Spleen (tissue), 7 donors: ENCODE measurements around the gene ATP2A1.
A peak's percentile ranks its signal among the peaks of the same experiment; 100 is the strongest.

ENCODE experiments used
- POLR2AphosphoS5 ChIP-seq, 3 donors: sonication (generic); formaldehyde crosslinking; IDR thresholded peaks; one replicate each; pipeline ENCODE4 v1.5.1; 2017; ENCODE audit warnings: antibody characterized with exemption in 3 of 3
- TF ChIP-seq, protein P1 (sequence below), 11 experiments: fragments of 200-600 bp in 7 of 11; fragments of 450-650 bp in 4 of 11; sonication (generic) in 4 of 11; IDR thresholded peaks in 8 of 11; conservative IDR thresholded peaks in 3 of 11; 1 replicate in 7 of 11; 2 replicates in 4 of 11; pipeline versions ENCODE4 v1.4.0 to v1.8.0; 2016 to 2021; ENCODE audit warnings: antibody characterized with exemption in 11 of 11, inconsistent platforms in 4 of 11, mild to moderate bottlenecking in 1 of 11
- donor health status: DM: no; HTN: no; CAD: no; lungs with moderate emphysema.
- donor health status: DM: no; HTN: no; CAD: no.
- donor health status: DM: no; HTN: no; CAD: no.

DNA sequence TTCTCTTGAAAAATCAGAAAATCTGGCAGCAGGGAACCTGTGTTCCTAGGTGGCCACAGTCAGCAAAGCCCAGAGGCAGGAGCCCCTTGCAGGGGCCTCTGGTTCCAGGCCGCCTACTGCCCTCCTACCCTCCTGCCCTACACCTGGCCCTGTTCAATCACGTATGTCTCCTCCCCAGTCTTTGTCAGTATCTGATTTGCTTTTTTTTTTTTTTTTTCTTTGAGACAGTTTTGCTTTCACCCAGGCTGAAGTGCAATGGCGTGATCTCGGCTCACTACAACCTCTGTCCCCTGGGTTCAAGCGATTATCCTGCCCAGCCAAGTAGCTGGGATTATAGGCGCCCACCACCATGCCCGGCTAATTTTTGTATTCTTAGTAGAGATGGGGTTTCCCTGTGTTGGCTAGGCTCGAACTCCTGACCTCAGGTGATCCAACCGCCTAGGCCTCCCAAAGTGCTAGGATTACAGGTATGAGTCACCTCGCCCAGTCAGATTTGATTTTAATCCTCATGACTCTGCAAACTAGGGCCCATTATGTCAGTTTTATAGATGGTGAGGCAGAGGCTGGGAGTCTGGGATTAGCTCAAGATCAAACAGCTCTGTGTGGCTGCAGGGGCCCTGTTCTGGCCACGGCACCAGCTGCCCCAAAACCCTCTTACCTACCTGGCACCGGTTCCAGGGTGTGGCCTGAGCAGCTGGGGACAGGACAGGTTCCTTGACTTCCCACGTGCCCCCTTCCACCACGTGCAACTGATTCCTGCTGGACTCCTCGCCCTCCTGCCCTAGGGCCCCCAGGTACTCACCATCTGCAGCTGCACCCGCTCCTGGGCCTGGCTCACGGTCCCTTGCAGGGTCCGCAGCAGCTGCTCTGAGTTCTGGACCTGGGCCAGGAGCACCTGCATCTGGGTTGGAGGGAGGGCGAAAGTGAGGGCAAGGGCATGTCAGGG lies 32.1 kb downstream of the ATP2A1 start:
- peak in 2 of 3 donors; percentile 26 to 57 for TF ChIP-seq POLR2AphosphoS5 (IDR thresholded peaks at IDR 0.05)
- TF ChIP-seq, protein P1, sequence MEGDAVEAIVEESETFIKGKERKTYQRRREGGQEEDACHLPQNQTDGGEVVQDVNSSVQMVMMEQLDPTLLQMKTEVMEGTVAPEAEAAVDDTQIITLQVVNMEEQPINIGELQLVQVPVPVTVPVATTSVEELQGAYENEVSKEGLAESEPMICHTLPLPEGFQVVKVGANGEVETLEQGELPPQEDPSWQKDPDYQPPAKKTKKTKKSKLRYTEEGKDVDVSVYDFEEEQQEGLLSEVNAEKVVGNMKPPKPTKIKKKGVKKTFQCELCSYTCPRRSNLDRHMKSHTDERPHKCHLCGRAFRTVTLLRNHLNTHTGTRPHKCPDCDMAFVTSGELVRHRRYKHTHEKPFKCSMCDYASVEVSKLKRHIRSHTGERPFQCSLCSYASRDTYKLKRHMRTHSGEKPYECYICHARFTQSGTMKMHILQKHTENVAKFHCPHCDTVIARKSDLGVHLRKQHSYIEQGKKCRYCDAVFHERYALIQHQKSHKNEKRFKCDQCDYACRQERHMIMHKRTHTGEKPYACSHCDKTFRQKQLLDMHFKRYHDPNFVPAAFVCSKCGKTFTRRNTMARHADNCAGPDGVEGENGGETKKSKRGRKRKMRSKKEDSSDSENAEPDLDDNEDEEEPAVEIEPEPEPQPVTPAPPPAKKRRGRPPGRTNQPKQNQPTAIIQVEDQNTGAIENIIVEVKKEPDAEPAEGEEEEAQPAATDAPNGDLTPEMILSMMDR (IDR thresholded peaks at IDR 0.05 in 8 of 11, conservative IDR thresholded peaks at IDR 0.05 in 3 of 11): no peak
